Cardiac muscle cell (in vitro differentiated cells and primary cell): ENCODE results near the gene ADGRD1. TPM values are rescaled to one million over a fixed set of nuclear protein-coding genes. Genes with fewer than 3 reads are reported as not detected.
A peak's percentile ranks its signal among the peaks of the same experiment; 100 is the strongest.

ENCODE experiments used
- DNase-seq, 2 donors: peaks; one replicate each; pipeline versions ENCODE4 v3.0.0 to v3.0.0-alpha.2; 2010 to 2017; ENCODE audit warnings: low read depth in 1 of 2, low spot score in 1 of 2
- H3K27ac ChIP-seq: fragments of 200-600 bp; sonication (generic); 2 replicates; pipeline ENCODE4 v1.5.1; 2016
- H3K27me3 ChIP-seq: fragments of 200-600 bp; sonication (generic); 2 replicates; pipeline ENCODE4 v1.6.0; 2016; ENCODE audit warnings: control low read depth
- H3K36me3 ChIP-seq: fragments of 200-600 bp; sonication (generic); 2 replicates; pipeline ENCODE4 v1.5.1; 2016; ENCODE audit warnings: control low read depth
- H3K4me1 ChIP-seq: fragments of 200-600 bp; sonication (generic); 2 replicates; pipeline ENCODE4 v1.8.1; 2017; ENCODE audit warnings: low read depth, mild to moderate bottlenecking, mixed run types
- H3K4me3 ChIP-seq: fragments of 200-600 bp; sonication (generic); 2 replicates; pipeline ENCODE4 v1.5.1; 2016; ENCODE audit warnings: mild to moderate bottlenecking
- H3K9me3 ChIP-seq: fragments of 200-600 bp; sonication (generic); 2 replicates; pipeline ENCODE4 v1.5.1; 2017; ENCODE audit warnings: low read depth, mild to moderate bottlenecking, control low read depth
- polyA plus RNA-seq: library from polyadenylated mRNA; unstranded; fragments of >200 nt; fragmentation: Nextera tagmentation; extraction: Ambion mirVana; gene quantifications from 2 replicates; pipeline ENCODE4 v1.2.1, GENCODE V29; 2016
- total RNA-seq: library from RNA; depleted of rRNA; stranded (reverse); fragments of >200 nt; gene quantifications from 2 replicates; pipeline ENCODE4 v1.2.3, GENCODE V29; 2016
- TF ChIP-seq, protein P1 (sequence below): IDR thresholded peaks from 2 replicates; pipeline ENCODE4 v1.5.1; 2012; ENCODE audit warnings: low read depth, mild to moderate bottlenecking, low read length

ADGRD1 gene
- total and polyA plus RNA-seq, 2 experiments from 2014 or later, result 66.6 to 74.0 TPM

- H3K27ac ChIP-seq, result no peak overlapping the region
- no peaks in the 10 kb centered on the region for H3K4me1 ChIP-seq
- no peaks in the 10 kb centered on the region for H3K36me3 ChIP-seq
- no peaks in the 10 kb centered on the region for H3K9me3 ChIP-seq
- TF ChIP-seq, protein P1, sequence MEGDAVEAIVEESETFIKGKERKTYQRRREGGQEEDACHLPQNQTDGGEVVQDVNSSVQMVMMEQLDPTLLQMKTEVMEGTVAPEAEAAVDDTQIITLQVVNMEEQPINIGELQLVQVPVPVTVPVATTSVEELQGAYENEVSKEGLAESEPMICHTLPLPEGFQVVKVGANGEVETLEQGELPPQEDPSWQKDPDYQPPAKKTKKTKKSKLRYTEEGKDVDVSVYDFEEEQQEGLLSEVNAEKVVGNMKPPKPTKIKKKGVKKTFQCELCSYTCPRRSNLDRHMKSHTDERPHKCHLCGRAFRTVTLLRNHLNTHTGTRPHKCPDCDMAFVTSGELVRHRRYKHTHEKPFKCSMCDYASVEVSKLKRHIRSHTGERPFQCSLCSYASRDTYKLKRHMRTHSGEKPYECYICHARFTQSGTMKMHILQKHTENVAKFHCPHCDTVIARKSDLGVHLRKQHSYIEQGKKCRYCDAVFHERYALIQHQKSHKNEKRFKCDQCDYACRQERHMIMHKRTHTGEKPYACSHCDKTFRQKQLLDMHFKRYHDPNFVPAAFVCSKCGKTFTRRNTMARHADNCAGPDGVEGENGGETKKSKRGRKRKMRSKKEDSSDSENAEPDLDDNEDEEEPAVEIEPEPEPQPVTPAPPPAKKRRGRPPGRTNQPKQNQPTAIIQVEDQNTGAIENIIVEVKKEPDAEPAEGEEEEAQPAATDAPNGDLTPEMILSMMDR, result no peak
- no peak for DNase-seq
- H3K27me3 ChIP-seq, result peaks cover 4% of the 10 kb centered on the region
- no peak overlapping the region for H3K4me3 ChIP-seq
Observed at GRCh38 chr12:131153956-131154355, 200.2 kb downstream of the ADGRD1 start.

- no peaks in the 10 kb centered on the region for H3K36me3 ChIP-seq
- H3K4me1 ChIP-seq, result no peaks in the 10 kb centered on the region
- no peak overlapping the region for H3K27ac ChIP-seq
- no peak overlapping the region for H3K4me3 ChIP-seq
- TF ChIP-seq, protein P1, result no peak
- H3K27me3 ChIP-seq, result no peaks in the 10 kb centered on the region
- no peak for DNase-seq
- no peaks in the 10 kb centered on the region for H3K9me3 ChIP-seq
Observed at GRCh38 chr12:131155131-131155530, 201.4 kb downstream of the ADGRD1 start.

DNA sequence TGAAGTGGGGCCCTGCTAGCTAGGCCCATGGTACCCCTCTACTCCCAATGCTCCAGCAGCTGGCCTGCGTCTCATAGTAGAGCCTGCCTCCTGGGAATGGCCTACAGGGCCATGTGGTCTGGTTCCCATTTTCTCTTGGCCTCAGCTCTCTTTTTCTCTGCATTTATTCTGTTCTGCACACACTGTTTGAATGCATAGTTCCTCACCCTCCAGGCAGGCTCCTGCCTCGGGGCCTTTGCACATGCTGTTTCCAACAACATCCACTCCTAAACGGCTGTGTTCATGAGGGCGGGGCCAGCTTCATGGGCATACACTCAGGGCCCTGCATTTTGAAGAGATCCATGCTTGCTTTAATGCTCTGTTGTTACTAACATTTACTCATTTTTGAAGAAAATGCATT is 204.0 kb downstream of the ADGRD1 start:
- no peaks in the 10 kb centered on the region for H3K36me3 ChIP-seq
- no peak for DNase-seq
- no peak overlapping the region for H3K27ac ChIP-seq
- H3K4me3 ChIP-seq, result no peak overlapping the region
- H3K4me1 ChIP-seq, result no peaks in the 10 kb centered on the region
- no peaks in the 10 kb centered on the region for H3K9me3 ChIP-seq
- no peaks in the 10 kb centered on the region for H3K27me3 ChIP-seq
- TF ChIP-seq, protein P1, result no peak

DNA sequence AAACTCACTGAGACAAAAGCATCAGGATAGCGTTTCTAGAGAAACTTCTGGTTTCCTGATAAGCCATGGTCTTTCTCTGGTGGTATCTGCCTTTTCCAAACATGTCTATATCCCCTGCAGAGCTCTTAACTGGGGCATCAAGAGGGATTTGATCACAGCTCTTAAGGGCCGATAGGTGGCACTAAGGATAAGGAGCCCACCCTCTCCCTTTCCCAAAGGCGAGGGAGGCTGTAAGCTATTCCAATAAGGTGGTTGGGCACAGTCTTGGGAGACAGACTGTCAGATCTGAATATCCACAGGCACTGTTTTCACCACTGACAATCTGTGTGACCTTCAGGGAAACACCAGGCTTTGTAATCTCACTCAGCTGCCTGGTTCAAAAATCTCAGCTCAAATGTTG is 206.0 kb downstream of the ADGRD1 start:
- Histone ChIP-seq H3K36me3 (no peaks in the 10 kb centered on the region), H3K27me3 (no peaks in the 10 kb centered on the region), H3K4me3 (no peak overlapping the region), H3K4me1 (no peaks in the 10 kb centered on the region), H3K27ac (no peak overlapping the region), H3K9me3 (no peaks in the 10 kb centered on the region)
- TF ChIP-seq, protein P1, result no peak
- DNase-seq, result peak in 1 of 2 donors; percentile 46

GRCh38 chr12:131162113-131162512 is 208.4 kb downstream of the ADGRD1 start:
- Histone ChIP-seq H3K36me3 (no peaks in the 10 kb centered on the region), H3K4me1 (no peaks in the 10 kb centered on the region), H3K4me3 (no peak overlapping the region), H3K27ac (no peak overlapping the region), H3K27me3 (no peaks in the 10 kb centered on the region), H3K9me3 (no peaks in the 10 kb centered on the region)
- TF ChIP-seq, protein P1, result no peak
- no peak for DNase-seq

GRCh38 chr12:131163189-131163738 is 209.6 kb downstream of the ADGRD1 start:
- Histone ChIP-seq H3K36me3 (no peaks in the 10 kb centered on the region), H3K27me3 (no peaks in the 10 kb centered on the region), H3K4me3 (no peak overlapping the region), H3K9me3 (no peaks in the 10 kb centered on the region), H3K27ac (no peak overlapping the region), H3K4me1 (no peaks in the 10 kb centered on the region)
- TF ChIP-seq, protein P1, result no peak
- no peak for DNase-seq
